ENCODE measurements around the gene NRIP3. TPM values are rescaled to one million over a fixed set of nuclear protein-coding genes. Genes with fewer than 3 reads are reported as not detected.
A peak's percentile ranks its signal among the peaks of the same experiment; 100 is the strongest.

NRIP3 gene
- polyA plus RNA-seq, 1 donor (not counting 4 experiments of a cell fraction or from before 2014, with no cell fraction given) = 1.00 TPM

- Histone ChIP-seq H3K9me1 (ENCODE audit: control insufficient read depth, extremely low read depth, insufficient read depth, low read length) (no peaks in the 10 kb centered on the region), H3K9ac (ENCODE audit: control insufficient read depth, extremely low read depth, insufficient read depth, low read length) (no peak overlapping the region), H3K9me3 (ENCODE audit: control insufficient read depth, low read depth, low read length) (no peaks in the 10 kb centered on the region), H3K4me3 (ENCODE audit: control insufficient read depth in 2 of 3, extremely low read depth in 1 of 3, insufficient read depth in 2 of 3, low read depth in 1 of 3, low read length in 3 of 3) (peak overlapping the region in 2 of 3 experiments; percentile 79 to 81), H3K79me2 (ENCODE audit: control insufficient read depth, insufficient read depth, low read length) (peaks cover 41% of the 10 kb centered on the region), H4K20me1 (ENCODE audit: control insufficient read depth, extremely low read depth, insufficient read depth, low read length) (no peaks in the 10 kb centered on the region), H3K27ac (ENCODE audit: control insufficient read depth, insufficient read depth, low read length) (peak overlapping the region; percentile 4), H3K27me3 (ENCODE audit: control insufficient read depth, extremely low read depth, insufficient read depth, low read length) (no peaks in the 10 kb centered on the region), H3K36me3 (ENCODE audit: control insufficient read depth in 2 of 2, extremely low read depth in 1 of 2, insufficient read depth in 2 of 2, low read length in 2 of 2) (no peaks in the 10 kb centered on the region), H2AFZ (ENCODE audit: control insufficient read depth, low read length) (no peak overlapping the region), H3K4me2 (ENCODE audit: control insufficient read depth, extremely low read depth, insufficient read depth, low read depth, low read length) (peak overlapping the region; percentile 95), H3K4me1 (ENCODE audit: control insufficient read depth, extremely low read depth, insufficient read depth, low read length) (peaks cover 12% of the 10 kb centered on the region)
- TF ChIP-seq CTCF (optimal IDR thresholded peaks at IDR 0.05 in 1 of 3, IDR thresholded peaks at IDR 0.05 in 1 of 3, conservative IDR thresholded peaks at IDR 0.05 in 1 of 3; ENCODE audit: extremely low read depth in 1 of 3, insufficient read depth in 2 of 3, low read length in 3 of 3) = no peak
- no peak for TF ChIP-seq EZH2 (IDR thresholded peaks at IDR 0.05; ENCODE audit: low read length)
- FAIRE-seq (no peak), DNase-seq (ENCODE audit: low read depth, low spot score) (no peak)
- dilution Hi-C loops (cut with MboI; ENCODE audit: extremely low pct_ligation_motif_present, low sequenced_read_pairs) = no loop called here
These were observed 41.0 kb downstream of the NRIP3 start for GRCh38 chr11:8962841-8963240.

GRCh38 chr11:8961401-8961800, 42.4 kb downstream of the NRIP3 start:
- TF ChIP-seq CTCF (optimal IDR thresholded peaks at IDR 0.05 in 1 of 3, IDR thresholded peaks at IDR 0.05 in 1 of 3, conservative IDR thresholded peaks at IDR 0.05 in 1 of 3; ENCODE audit: extremely low read depth in 1 of 3, insufficient read depth in 2 of 3, low read length in 3 of 3) (no peak), EZH2 (IDR thresholded peaks at IDR 0.05; ENCODE audit: low read length) (no peak)
- dilution Hi-C loops (cut with MboI; ENCODE audit: extremely low pct_ligation_motif_present, low sequenced_read_pairs) = no loop called here
- Histone ChIP-seq H3K4me1 (ENCODE audit: control insufficient read depth, extremely low read depth, insufficient read depth, low read length) (peaks cover 12% of the 10 kb centered on the region), H3K4me2 (ENCODE audit: control insufficient read depth, extremely low read depth, insufficient read depth, low read depth, low read length) (no peak overlapping the region), H3K9ac (ENCODE audit: control insufficient read depth, extremely low read depth, insufficient read depth, low read length) (no peak overlapping the region), H3K27ac (ENCODE audit: control insufficient read depth, insufficient read depth, low read length) (no peak overlapping the region), H3K4me3 (ENCODE audit: control insufficient read depth in 2 of 3, extremely low read depth in 1 of 3, insufficient read depth in 2 of 3, low read depth in 1 of 3, low read length in 3 of 3) (no peak overlapping the region), H3K9me3 (ENCODE audit: control insufficient read depth, low read depth, low read length) (no peaks in the 10 kb centered on the region), H3K36me3 (ENCODE audit: control insufficient read depth in 2 of 2, extremely low read depth in 1 of 2, insufficient read depth in 2 of 2, low read length in 2 of 2) (no peaks in the 10 kb centered on the region), H3K79me2 (ENCODE audit: control insufficient read depth, insufficient read depth, low read length) (peaks cover 47% of the 10 kb centered on the region), H4K20me1 (ENCODE audit: control insufficient read depth, extremely low read depth, insufficient read depth, low read length) (no peaks in the 10 kb centered on the region), H3K9me1 (ENCODE audit: control insufficient read depth, extremely low read depth, insufficient read depth, low read length) (no peaks in the 10 kb centered on the region), H3K27me3 (ENCODE audit: control insufficient read depth, extremely low read depth, insufficient read depth, low read length) (no peaks in the 10 kb centered on the region), H2AFZ (ENCODE audit: control insufficient read depth, low read length) (no peak overlapping the region)
- FAIRE-seq = no peak
- no peak for DNase-seq (ENCODE audit: low read depth, low spot score)
